NOMO-1 (cell line): ENCODE data around the gene LAPTM5.

Source experiments
- DNase-seq, 2 experiments: peaks; one replicate each; lab custom pipeline; 2025; ENCODE audit not compliant: unreplicated experiment in 2 of 2; lab: John Stamatoyannopoulos, UW

Gene LAPTM5

GRCh38 chr1:30732277-30732996, 25.1 kb downstream of the LAPTM5 start:
- DNase-seq: peak; percentile 5 to 23

DNA sequence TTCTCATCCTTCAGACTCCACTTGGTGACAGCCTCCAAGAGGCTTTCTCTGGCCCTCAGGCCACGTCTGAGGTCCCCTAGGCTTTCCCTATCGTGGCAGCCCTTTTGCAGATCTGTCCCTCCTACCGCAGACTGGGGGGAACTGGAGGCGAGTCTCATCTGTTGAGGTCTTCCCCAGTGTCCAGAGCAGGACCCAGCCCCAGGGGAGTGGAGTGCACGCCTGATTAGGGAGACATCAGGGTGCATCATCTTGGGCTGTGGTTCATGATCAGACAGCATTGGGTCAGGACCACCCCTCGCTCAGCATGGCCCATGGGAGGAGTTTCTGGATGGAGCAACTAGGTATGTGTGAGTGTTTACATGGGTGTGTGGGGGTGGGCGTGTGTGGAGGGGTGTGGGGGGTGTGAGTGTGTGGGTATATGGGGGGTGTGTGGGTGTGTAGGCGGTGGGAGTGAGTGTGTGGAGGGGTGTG, 25.7 kb downstream of the LAPTM5 start:
- DNase-seq: no peak

GRCh38 chr1:30731109-30731805, 26.3 kb downstream of the LAPTM5 start:
- DNase-seq: no peak

- no peak for DNase-seq
These were observed 27.0 kb downstream of the LAPTM5 start for GRCh38 chr1:30730346-30731108.

DNA sequence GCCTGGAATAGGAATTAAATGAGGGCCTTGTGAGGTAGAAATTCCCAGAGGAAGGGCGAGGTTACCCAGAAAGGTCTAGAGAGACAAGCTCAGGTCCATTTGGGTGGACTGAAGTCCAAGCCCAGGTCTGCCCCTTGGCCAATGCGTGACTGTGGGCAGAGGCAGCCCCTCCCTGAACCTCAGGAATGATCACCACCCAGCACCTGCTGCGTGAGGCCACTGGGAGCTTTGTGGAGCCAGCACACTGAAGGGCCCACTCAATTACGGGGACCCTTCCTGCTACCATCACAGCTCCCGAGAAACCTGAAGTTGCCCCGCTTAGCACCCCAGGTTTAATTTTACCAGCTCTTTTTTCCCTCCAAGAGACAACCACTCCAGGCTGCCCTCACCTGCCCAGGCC, 27.7 kb downstream of the LAPTM5 start:
- no peak for DNase-seq

- DNase-seq: no peak
These were observed 28.5 kb downstream of the LAPTM5 start for GRCh38 chr1:30728832-30729638.

DNA sequence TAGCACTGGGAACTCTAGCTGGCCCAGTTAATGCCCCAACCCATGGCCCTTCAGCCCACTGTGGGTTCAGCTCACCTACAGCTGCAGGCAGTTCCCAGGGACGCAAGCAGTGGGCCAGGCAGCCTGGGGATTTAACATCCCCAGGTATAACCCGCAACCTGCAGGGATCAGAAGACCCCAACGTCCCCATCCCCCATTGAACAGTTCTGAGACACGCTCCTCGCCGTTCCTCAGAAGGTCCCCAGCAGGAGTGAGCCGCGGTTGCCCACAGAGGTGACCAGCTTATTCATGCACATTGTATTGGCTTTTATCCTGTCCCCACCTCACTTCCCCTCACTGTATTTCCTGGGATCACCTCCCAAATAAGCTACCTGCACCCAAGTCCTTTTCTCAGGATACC, 29.2 kb downstream of the LAPTM5 start:
- DNase-seq: no peak

GRCh38 chr1:30727824-30728223, 29.8 kb downstream of the LAPTM5 start:
- no peak for DNase-seq

- no peak for DNase-seq
These were observed 30.5 kb downstream of the LAPTM5 start for GRCh38 chr1:30726773-30727684.

GRCh38 chr1:30726236-30726635, 31.3 kb downstream of the LAPTM5 start:
- no peak for DNase-seq

GRCh38 chr1:30725450-30726095, 32.0 kb downstream of the LAPTM5 start:
- no peak for DNase-seq

GRCh38 chr1:30724655-30725421, 32.7 kb downstream of the LAPTM5 start:
- no peak for DNase-seq

DNA sequence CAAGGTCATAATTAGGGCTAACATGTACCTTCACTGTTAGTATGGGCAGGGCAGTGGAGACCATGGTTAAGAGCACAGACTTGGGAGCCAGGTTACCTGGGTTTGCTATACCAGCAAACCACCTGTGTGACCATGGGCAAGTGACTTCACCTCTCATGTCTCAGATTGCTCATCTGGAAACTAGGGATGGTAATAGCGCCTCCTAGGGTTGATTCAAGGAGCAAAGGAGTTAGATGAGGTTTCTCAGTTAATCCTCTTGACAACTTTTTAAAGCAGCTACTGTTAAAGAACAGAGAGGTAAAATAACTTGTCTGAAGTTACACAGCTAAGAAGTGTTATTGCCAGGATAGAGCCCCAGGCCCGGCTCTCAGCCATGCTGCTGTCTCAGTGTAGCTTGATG, 33.4 kb downstream of the LAPTM5 start:
- no peak for DNase-seq

DNA sequence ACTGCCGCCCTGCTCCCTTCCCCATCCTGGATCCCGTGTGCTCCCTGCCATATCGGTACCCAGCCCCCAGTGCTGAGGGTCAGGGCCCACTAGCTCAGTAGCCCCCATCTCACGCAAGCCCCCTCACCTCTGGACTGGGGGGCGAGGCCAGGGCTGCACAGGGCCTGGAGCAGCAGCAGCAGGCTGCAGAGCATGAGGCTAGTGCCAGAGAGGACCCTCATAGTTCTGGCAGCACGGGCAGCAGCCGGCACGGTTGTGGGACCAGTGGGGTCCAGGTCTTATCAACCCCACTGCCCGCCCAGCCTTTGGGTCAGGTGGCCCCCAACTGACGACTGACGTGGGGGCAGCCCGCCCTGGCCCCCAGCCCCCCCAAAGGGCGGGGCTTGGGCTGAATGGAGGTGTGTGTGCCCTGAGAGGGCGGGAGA, 34.2 kb downstream of the LAPTM5 start, which contains the start of gene MATN1:
MATN1 (minus strand) TSS at position 255 of the 425 bp plus-strand sequence; CDS start at position 221, 34 bp downstream.
- no peak for DNase-seq

- no peak for DNase-seq
These were observed 35.6 kb downstream of the LAPTM5 start for GRCh38 chr1:30721812-30722537.

DNA sequence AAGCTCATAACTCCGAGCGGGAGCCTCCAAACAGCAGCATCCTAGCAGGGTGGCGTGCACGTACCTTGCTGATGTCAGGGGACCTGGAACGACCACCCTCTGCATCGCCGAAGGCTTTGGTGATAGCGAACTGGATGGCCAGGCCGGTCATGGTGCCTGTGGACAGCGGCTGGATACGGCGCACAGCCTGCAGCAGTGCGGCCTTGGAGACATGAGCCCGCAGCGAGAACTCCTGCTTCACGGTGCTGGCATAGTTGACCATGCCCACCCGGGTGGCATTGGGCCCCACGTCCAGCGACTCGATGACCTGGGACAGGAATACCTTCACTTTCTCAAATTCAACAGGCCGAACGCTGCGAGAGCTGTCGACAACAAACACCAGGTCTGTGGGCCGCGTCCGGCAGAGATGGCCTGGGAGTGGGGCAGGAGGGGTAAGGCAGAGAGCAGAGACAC, 36.2 kb downstream of the LAPTM5 start:
- no peak for DNase-seq
